ENCODE data around the gene ANO2.

ANO2 gene

DNA sequence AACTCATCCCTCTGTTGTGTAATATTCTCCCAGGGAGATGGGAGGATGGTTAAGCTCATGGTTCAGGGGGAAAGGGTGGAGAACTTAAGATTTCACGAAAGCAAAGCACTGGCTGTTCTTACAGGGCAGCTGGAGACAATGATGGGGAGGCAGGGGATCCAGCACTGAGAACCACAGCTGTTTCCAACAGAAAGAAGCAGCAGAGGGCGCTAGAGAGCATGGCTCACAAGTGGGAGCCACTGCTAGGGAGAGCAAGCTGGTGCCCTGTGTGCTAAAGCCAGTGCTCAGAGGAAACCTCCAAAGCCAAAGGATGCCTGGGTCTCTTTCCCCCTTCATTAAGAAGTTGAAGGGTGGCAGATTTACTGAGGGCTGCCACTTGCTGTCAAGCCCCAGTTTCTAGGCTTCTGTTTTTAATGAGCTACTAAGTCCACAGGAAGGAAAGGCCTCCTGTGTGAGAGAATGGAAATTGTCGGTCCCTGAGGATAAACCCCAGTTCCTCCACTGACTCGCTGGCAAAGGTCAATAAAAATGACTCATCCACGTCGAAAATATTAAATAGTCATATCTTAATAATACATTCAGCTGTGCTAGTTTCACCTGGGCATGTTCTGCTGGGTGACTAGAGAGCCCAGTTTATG, 199.7 kb downstream of the ANO2 start:
- H2AFZ ChIP-seq (ENCODE audit: low read length, unreplicated experiment), result no peak overlapping the region
- no peaks in the 10 kb centered on the region for H3K36me3 ChIP-seq (ENCODE audit: insufficient read depth, low read length)
- no peak overlapping the region for H3K27ac ChIP-seq (ENCODE audit: low read depth, low read length)
- H3K79me2 ChIP-seq (ENCODE audit: control insufficient read depth, insufficient read depth, low read length, unreplicated experiment), result no peaks in the 10 kb centered on the region
- H3K4me3 ChIP-seq (ENCODE audit: low read depth, low read length), result no peak overlapping the region
- H3K27me3 ChIP-seq (ENCODE audit: insufficient read depth, low read length), result no peaks in the 10 kb centered on the region
- H3K4me1 ChIP-seq (ENCODE audit: control insufficient read depth, insufficient read depth, low read length, unreplicated experiment), result no peaks in the 10 kb centered on the region

DNA sequence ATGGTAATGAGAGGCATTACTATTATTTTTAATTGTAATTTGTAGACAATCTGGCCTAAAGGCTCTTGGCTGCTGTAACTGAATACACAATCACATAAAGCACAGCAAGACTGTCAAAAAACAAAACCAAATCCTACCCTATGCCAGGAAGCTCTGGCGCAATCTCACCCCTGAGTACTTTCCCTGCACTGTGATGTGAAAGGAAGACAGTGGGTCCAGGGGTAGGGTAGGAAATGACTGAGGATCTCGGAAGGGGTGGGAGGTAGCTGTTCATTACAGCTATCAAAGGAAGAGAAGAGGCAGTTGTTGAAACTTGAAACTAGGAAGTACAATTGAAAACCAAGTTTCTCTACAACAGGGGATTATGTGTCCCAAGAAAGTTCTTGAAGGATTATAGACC, 202.8 kb downstream of the ANO2 start:
- Histone ChIP-seq H3K27ac (ENCODE audit: low read depth, low read length) (no peak overlapping the region), H3K36me3 (ENCODE audit: insufficient read depth, low read length) (no peaks in the 10 kb centered on the region), H3K27me3 (ENCODE audit: insufficient read depth, low read length) (no peaks in the 10 kb centered on the region), H3K4me3 (ENCODE audit: low read depth, low read length) (no peak overlapping the region), H2AFZ (ENCODE audit: low read length, unreplicated experiment) (no peak overlapping the region), H3K79me2 (ENCODE audit: control insufficient read depth, insufficient read depth, low read length, unreplicated experiment) (no peaks in the 10 kb centered on the region), H3K4me1 (ENCODE audit: control insufficient read depth, insufficient read depth, low read length, unreplicated experiment) (no peaks in the 10 kb centered on the region)

DNA sequence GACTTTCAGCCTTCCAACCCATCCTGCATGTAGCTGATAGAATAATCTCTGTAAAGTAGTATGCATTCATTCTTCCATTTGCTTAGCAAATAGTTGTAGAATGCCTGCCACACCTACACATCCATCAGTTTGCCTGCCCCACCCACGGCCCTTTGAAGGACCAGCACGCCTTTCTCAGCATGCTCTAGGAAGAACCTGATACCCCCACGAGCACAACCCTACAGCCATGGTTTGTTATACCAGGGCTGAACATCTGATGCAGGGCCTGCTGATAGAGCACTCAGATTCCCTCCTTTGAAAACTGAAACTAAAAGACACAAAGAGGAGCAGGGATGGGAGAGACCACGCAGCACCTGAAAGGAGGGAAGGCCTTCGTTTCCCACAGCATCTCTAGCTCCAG, 205.1 kb downstream of the ANO2 start:
- no peaks in the 10 kb centered on the region for H3K36me3 ChIP-seq (ENCODE audit: insufficient read depth, low read length)
- H3K79me2 ChIP-seq (ENCODE audit: control insufficient read depth, insufficient read depth, low read length, unreplicated experiment), result no peaks in the 10 kb centered on the region
- no peak overlapping the region for H3K27ac ChIP-seq (ENCODE audit: low read depth, low read length)
- no peak overlapping the region for H3K4me3 ChIP-seq (ENCODE audit: low read depth, low read length)
- no peak overlapping the region for H2AFZ ChIP-seq (ENCODE audit: low read length, unreplicated experiment)
- no peaks in the 10 kb centered on the region for H3K27me3 ChIP-seq (ENCODE audit: insufficient read depth, low read length)
- H3K4me1 ChIP-seq (ENCODE audit: control insufficient read depth, insufficient read depth, low read length, unreplicated experiment), result no peaks in the 10 kb centered on the region

GRCh38 chr12:5737778-5738177, 207.3 kb downstream of the ANO2 start:
- Histone ChIP-seq H3K27me3 (ENCODE audit: insufficient read depth, low read length) (no peaks in the 10 kb centered on the region), H3K79me2 (ENCODE audit: control insufficient read depth, insufficient read depth, low read length, unreplicated experiment) (no peaks in the 10 kb centered on the region), H2AFZ (ENCODE audit: low read length, unreplicated experiment) (no peak overlapping the region), H3K4me1 (ENCODE audit: control insufficient read depth, insufficient read depth, low read length, unreplicated experiment) (no peaks in the 10 kb centered on the region), H3K27ac (ENCODE audit: low read depth, low read length) (no peak overlapping the region), H3K4me3 (ENCODE audit: low read depth, low read length) (no peak overlapping the region), H3K36me3 (ENCODE audit: insufficient read depth, low read length) (no peaks in the 10 kb centered on the region)

- no peak overlapping the region for H3K27ac ChIP-seq (ENCODE audit: low read depth, low read length)
- H3K4me3 ChIP-seq (ENCODE audit: low read depth, low read length), result no peak overlapping the region
- H3K27me3 ChIP-seq (ENCODE audit: insufficient read depth, low read length), result no peaks in the 10 kb centered on the region
- no peak overlapping the region for H2AFZ ChIP-seq (ENCODE audit: low read length, unreplicated experiment)
- H3K36me3 ChIP-seq (ENCODE audit: insufficient read depth, low read length), result no peaks in the 10 kb centered on the region
- no peaks in the 10 kb centered on the region for H3K4me1 ChIP-seq (ENCODE audit: control insufficient read depth, insufficient read depth, low read length, unreplicated experiment)
- H3K79me2 ChIP-seq (ENCODE audit: control insufficient read depth, insufficient read depth, low read length, unreplicated experiment), result no peaks in the 10 kb centered on the region
These were observed 208.5 kb downstream of the ANO2 start for GRCh38 chr12:5736527-5736926.

- no peaks in the 10 kb centered on the region for H3K4me1 ChIP-seq (ENCODE audit: control insufficient read depth, insufficient read depth, low read length, unreplicated experiment)
- H3K27me3 ChIP-seq (ENCODE audit: insufficient read depth, low read length), result no peaks in the 10 kb centered on the region
- no peak overlapping the region for H3K4me3 ChIP-seq (ENCODE audit: low read depth, low read length)
- no peaks in the 10 kb centered on the region for H3K79me2 ChIP-seq (ENCODE audit: control insufficient read depth, insufficient read depth, low read length, unreplicated experiment)
- H3K27ac ChIP-seq (ENCODE audit: low read depth, low read length), result no peak overlapping the region
- no peak overlapping the region for H2AFZ ChIP-seq (ENCODE audit: low read length, unreplicated experiment)
- no peaks in the 10 kb centered on the region for H3K36me3 ChIP-seq (ENCODE audit: insufficient read depth, low read length)
These were observed 209.0 kb downstream of the ANO2 start for GRCh38 chr12:5736016-5736415.

- no peak overlapping the region for H2AFZ ChIP-seq (ENCODE audit: low read length, unreplicated experiment)
- no peaks in the 10 kb centered on the region for H3K27me3 ChIP-seq (ENCODE audit: insufficient read depth, low read length)
- no peaks in the 10 kb centered on the region for H3K36me3 ChIP-seq (ENCODE audit: insufficient read depth, low read length)
- no peak overlapping the region for H3K27ac ChIP-seq (ENCODE audit: low read depth, low read length)
- H3K79me2 ChIP-seq (ENCODE audit: control insufficient read depth, insufficient read depth, low read length, unreplicated experiment), result no peaks in the 10 kb centered on the region
- H3K4me1 ChIP-seq (ENCODE audit: control insufficient read depth, insufficient read depth, low read length, unreplicated experiment), result no peaks in the 10 kb centered on the region
- H3K4me3 ChIP-seq (ENCODE audit: low read depth, low read length), result no peak overlapping the region
These were observed 211.1 kb downstream of the ANO2 start for GRCh38 chr12:5733916-5734315.

- no peak overlapping the region for H3K4me3 ChIP-seq (ENCODE audit: low read depth, low read length)
- H2AFZ ChIP-seq (ENCODE audit: low read length, unreplicated experiment), result no peak overlapping the region
- no peaks in the 10 kb centered on the region for H3K79me2 ChIP-seq (ENCODE audit: control insufficient read depth, insufficient read depth, low read length, unreplicated experiment)
- no peaks in the 10 kb centered on the region for H3K27me3 ChIP-seq (ENCODE audit: insufficient read depth, low read length)
- H3K4me1 ChIP-seq (ENCODE audit: control insufficient read depth, insufficient read depth, low read length, unreplicated experiment), result no peaks in the 10 kb centered on the region
- H3K36me3 ChIP-seq (ENCODE audit: insufficient read depth, low read length), result no peaks in the 10 kb centered on the region
- no peak overlapping the region for H3K27ac ChIP-seq (ENCODE audit: low read depth, low read length)
These were observed 211.8 kb downstream of the ANO2 start for GRCh38 chr12:5733136-5733755.

- Histone ChIP-seq H3K36me3 (ENCODE audit: insufficient read depth, low read length) (no peaks in the 10 kb centered on the region), H3K4me1 (ENCODE audit: control insufficient read depth, insufficient read depth, low read length, unreplicated experiment) (no peaks in the 10 kb centered on the region), H3K27me3 (ENCODE audit: insufficient read depth, low read length) (no peaks in the 10 kb centered on the region), H2AFZ (ENCODE audit: low read length, unreplicated experiment) (no peak overlapping the region), H3K4me3 (ENCODE audit: low read depth, low read length) (no peak overlapping the region), H3K79me2 (ENCODE audit: control insufficient read depth, insufficient read depth, low read length, unreplicated experiment) (no peaks in the 10 kb centered on the region), H3K27ac (ENCODE audit: low read depth, low read length) (no peak overlapping the region)
These were observed 214.1 kb downstream of the ANO2 start for GRCh38 chr12:5730962-5731361.

- Histone ChIP-seq H3K79me2 (ENCODE audit: control insufficient read depth, insufficient read depth, low read length, unreplicated experiment) (no peaks in the 10 kb centered on the region), H2AFZ (ENCODE audit: low read length, unreplicated experiment) (no peak overlapping the region), H3K36me3 (ENCODE audit: insufficient read depth, low read length) (no peaks in the 10 kb centered on the region), H3K27ac (ENCODE audit: low read depth, low read length) (no peak overlapping the region), H3K4me1 (ENCODE audit: control insufficient read depth, insufficient read depth, low read length, unreplicated experiment) (no peaks in the 10 kb centered on the region), H3K4me3 (ENCODE audit: low read depth, low read length) (no peak overlapping the region), H3K27me3 (ENCODE audit: insufficient read depth, low read length) (no peaks in the 10 kb centered on the region)
These were observed 221.3 kb downstream of the ANO2 start for GRCh38 chr12:5723711-5724252.

GRCh38 chr12:5723071-5723470, 222.0 kb downstream of the ANO2 start:
- no peaks in the 10 kb centered on the region for H3K27me3 ChIP-seq (ENCODE audit: insufficient read depth, low read length)
- no peak overlapping the region for H3K27ac ChIP-seq (ENCODE audit: low read depth, low read length)
- no peaks in the 10 kb centered on the region for H3K4me1 ChIP-seq (ENCODE audit: control insufficient read depth, insufficient read depth, low read length, unreplicated experiment)
- no peak overlapping the region for H2AFZ ChIP-seq (ENCODE audit: low read length, unreplicated experiment)
- no peaks in the 10 kb centered on the region for H3K79me2 ChIP-seq (ENCODE audit: control insufficient read depth, insufficient read depth, low read length, unreplicated experiment)
- no peaks in the 10 kb centered on the region for H3K36me3 ChIP-seq (ENCODE audit: insufficient read depth, low read length)
- no peak overlapping the region for H3K4me3 ChIP-seq (ENCODE audit: low read depth, low read length)
